IMR-90 (cell line): ENCODE results near the gene ZNF74. TPM values are rescaled to one million over a fixed set of nuclear protein-coding genes. Genes with fewer than 3 reads are reported as not detected.

Source experiments
- ATAC-seq: fragments of 200-7000 bp; cut with Tn5 transposase; 2 replicates; pipeline ENCODE4 v1.9.1; 2020; ENCODE audit warnings: low read depth, mild to moderate bottlenecking, moderate library complexity
- BruUV-seq: library from RNA; stranded (reverse); fragments of 400-500 nt; replicated peaks from 2 replicates; lab custom pipeline; 2021; lab: Mats Ljungman, UMichigan
- CTCF ChIA-PET: fragments of 300-600 bp; formaldehyde crosslinking; extraction: SDS; loops from one replicate; lab custom pipeline; 2021; ENCODE audit warnings: antibody characterized with exemption; lab: Yijun Ruan, JAX
- POLR2A ChIA-PET: fragments of 300-600 bp; sonication (Branson Sonifier 250); formaldehyde crosslinking; loops from one replicate; lab custom pipeline; 2022; ENCODE audit warnings: antibody characterized with exemption; ENCODE audit not compliant: unreplicated experiment; lab: Charles Lee
- DNase-seq: peaks from one replicate; pipeline ENCODE4 v3.0.0; 2013
- H2AFZ ChIP-seq: replicated peaks from 2 replicates; pipeline ENCODE3; 2013; ENCODE audit warnings: low read length, mild to moderate bottlenecking; ENCODE audit not compliant: poor library complexity
- H2AK5ac ChIP-seq: 2 replicates; pipeline ENCODE4 v1.6.1; 2013; ENCODE audit warnings: low read depth, low read length, inconsistent platforms
- H2AK9ac ChIP-seq: replicated peaks from 2 replicates; pipeline ENCODE3; 2013; ENCODE audit warnings: mild to moderate bottlenecking, low read depth, low read length, moderate library complexity; ENCODE audit not compliant: poor library complexity
- H2BK120ac ChIP-seq: 2 replicates; pipeline ENCODE4 v1.6.1; 2013; ENCODE audit warnings: low read depth, low read length, inconsistent platforms
- H2BK15ac ChIP-seq: 3 replicates; pipeline ENCODE4 v1.6.1; 2013; ENCODE audit warnings: low read depth, low read length, inconsistent platforms
- H2BK20ac ChIP-seq: 2 replicates; pipeline ENCODE4 v1.6.1; 2013; ENCODE audit warnings: low read depth, mild to moderate bottlenecking, inconsistent platforms, low read length, moderate library complexity
- H2BK5ac ChIP-seq: 2 replicates; pipeline ENCODE4 v1.6.1; 2013; ENCODE audit warnings: mild to moderate bottlenecking, low read depth, low read length, inconsistent platforms; ENCODE audit not compliant: poor library complexity, severe bottlenecking
- H3K14ac ChIP-seq: replicated peaks from 2 replicates; pipeline ENCODE4 v1.6.1; 2013; ENCODE audit warnings: low read depth, low read length, inconsistent platforms
- H3K18ac ChIP-seq: 2 replicates; pipeline ENCODE4 v1.6.1; 2013; ENCODE audit warnings: low read depth, low read length, control low read depth
- H3K23ac ChIP-seq: 2 replicates; pipeline ENCODE4 v1.6.1; 2013; ENCODE audit warnings: low read depth, low read length, inconsistent platforms
- H3K27ac ChIP-seq: 2 replicates; pipeline ENCODE4 v1.5.1; 2013; ENCODE audit warnings: mild to moderate bottlenecking, control low read depth, low read length; ENCODE audit not compliant: insufficient read depth
- H3K27me3 ChIP-seq: 2 replicates; pipeline ENCODE4 v1.6.1; 2013; ENCODE audit warnings: low read length; ENCODE audit not compliant: control insufficient read depth, insufficient read depth
- H3K36me3 ChIP-seq: 2 replicates; pipeline ENCODE4 v1.6.1; 2013; ENCODE audit warnings: low read length, mixed read lengths; ENCODE audit not compliant: control insufficient read depth, insufficient read depth
- H3K4ac ChIP-seq: 2 replicates; pipeline ENCODE4 v1.6.1; 2013; ENCODE audit warnings: low read depth, low read length, inconsistent platforms
- H3K4me1 ChIP-seq: 2 replicates; pipeline ENCODE4 v1.6.1; 2013; ENCODE audit warnings: low read length, mixed read lengths; ENCODE audit not compliant: control insufficient read depth, insufficient read depth
- H3K4me2 ChIP-seq: 2 replicates; pipeline ENCODE4 v1.6.1; 2013; ENCODE audit warnings: low read depth, mild to moderate bottlenecking, control low read depth, low read length, moderate library complexity
- H3K4me3 ChIP-seq: 2 replicates; pipeline ENCODE4 v1.5.1; 2013; ENCODE audit warnings: low read depth, mild to moderate bottlenecking, control low read depth, low read length, moderate library complexity; ENCODE audit not compliant: insufficient read depth
- H3K56ac ChIP-seq: 2 replicates; pipeline ENCODE4 v1.6.1; 2013; ENCODE audit warnings: low read length, inconsistent platforms; ENCODE audit not compliant: insufficient read depth; ENCODE audit errors: extremely low read depth
- H3K79me1 ChIP-seq, 2 experiments: 2 replicates each; pipeline ENCODE4 v1.6.1; 2013; ENCODE audit warnings: low read length in 2 of 2, inconsistent platforms in 1 of 2, low read depth in 1 of 2
- H3K9ac ChIP-seq: 2 replicates; pipeline ENCODE4 v1.6.1; 2013; ENCODE audit warnings: low read depth, low read length, control low read depth
- H3K9me1 ChIP-seq: 2 replicates; pipeline ENCODE4 v1.6.1; 2013; ENCODE audit warnings: low read length, inconsistent platforms; ENCODE audit not compliant: insufficient read depth
- H3K9me3 ChIP-seq: 2 replicates; pipeline ENCODE4 v1.6.1; 2013; ENCODE audit warnings: low read length; ENCODE audit not compliant: control insufficient read depth, insufficient read depth
- H4K20me1 ChIP-seq: 2 replicates; pipeline ENCODE4 v1.6.1; 2013; ENCODE audit warnings: low read length, inconsistent platforms; ENCODE audit not compliant: insufficient read depth
- H4K5ac ChIP-seq: 2 replicates; pipeline ENCODE4 v1.6.1; 2013; ENCODE audit warnings: mild to moderate bottlenecking, low read depth, low read length, control low read depth
- H4K8ac ChIP-seq, 2 experiments: 2 replicates each; pipeline ENCODE4 v1.6.1; 2013; ENCODE audit warnings: low read depth in 2 of 2, low read length in 2 of 2, control low read depth in 1 of 2, inconsistent platforms in 1 of 2
- H4K91ac ChIP-seq: 2 replicates; pipeline ENCODE4 v1.6.1; 2013; ENCODE audit warnings: low read depth, low read length, inconsistent platforms; ENCODE audit not compliant: insufficient read depth
- BHLHE40 ChIP-seq: fragments of 150-350 bp; IDR thresholded peaks from 2 replicates; pipeline ENCODE4 v1.6.1; 2016; ENCODE audit warnings: mild to moderate bottlenecking, low read depth, low read length
- CEBPB ChIP-seq: IDR thresholded peaks from 2 replicates; pipeline ENCODE4 v1.6.1; 2012; ENCODE audit warnings: low read depth, low read length, improper control_type of control experiment
- FOS ChIP-seq: fragments of 150-350 bp; IDR thresholded peaks from 2 replicates; pipeline ENCODE4 v1.6.1; 2016; ENCODE audit warnings: low read depth, low read length
- MAFK ChIP-seq: IDR thresholded peaks from 2 replicates; pipeline ENCODE4 v1.6.1; 2012; ENCODE audit warnings: low read depth, low read length, improper control_type of control experiment
- MAZ ChIP-seq: IDR thresholded peaks from 2 replicates; pipeline ENCODE4 v1.6.1; 2012; ENCODE audit warnings: low read depth, mild to moderate bottlenecking, low read length, improper control_type of control experiment, moderate library complexity, borderline replicate concordance
- RAD21 ChIP-seq: IDR thresholded peaks from 2 replicates; pipeline ENCODE4 v1.6.1; 2012; ENCODE audit warnings: low read length, improper control_type of control experiment
- RCOR1 ChIP-seq: IDR thresholded peaks from 2 replicates; pipeline ENCODE4 v1.6.1; 2012; ENCODE audit warnings: mild to moderate bottlenecking, low read length, improper control_type of control experiment; ENCODE audit not compliant: insufficient replicate concordance
- WGBS, 2 experiments: methylation state at CpG; one replicate each; pipeline versions ENCODE4 v1.1.5 to v1.1.7; 2013; ENCODE audit warnings: missing lambda C conversion rate in 2 of 2; ENCODE audit not compliant: insufficient read length in 1 of 2; ENCODE audit errors: extremely low coverage in 2 of 2; 5-methylcytosine and 5-hydroxymethylcytosine counted together
- dilution Hi-C: fragments of 300-500 bp; cut with HindIII; formaldehyde crosslinking; loops from one replicate; pipeline ENCODE4 v1.14.3; 2018; ENCODE audit warnings: low sequenced_read_pairs; ENCODE audit not compliant: unreplicated experiment
- in situ Hi-C: fragments of 300-500 bp; cut with MboI; formaldehyde crosslinking; loops from 3 replicates; pipeline ENCODE4 v1.14.3; 2019; ENCODE audit warnings: low sequenced_read_pairs, inconsistent platforms, mixed read lengths
- intact Hi-C: fragments of 100-400 bp; cut with micrococcal nuclease; formaldehyde crosslinking; loops from 2 replicates; pipeline ENCODE4 v1.10.0; 2022
- polyA plus RNA-seq, 3 experiments: library from polyadenylated mRNA; depleted of rRNA; stranded (reverse); fragments of >200 nt; gene quantifications; 2 replicates each; pipeline ENCODE4 v1.2.3, GENCODE V29; 2012; ENCODE audit warnings: low replicate concordance in 1 of 3
- total RNA-seq: library from RNA; depleted of rRNA; stranded (reverse); fragments of >200 nt; gene quantifications from 2 replicates; pipeline ENCODE4 v1.2.3, GENCODE V29; 2012
- TF ChIP-seq, protein P1 (sequence below): fragments of 150-350 bp; IDR thresholded peaks from 2 replicates; pipeline ENCODE4 v1.6.1; 2016; ENCODE audit warnings: low read depth, mild to moderate bottlenecking, low read length, moderate library complexity, borderline replicate concordance

ZNF74 gene
- total and polyA plus RNA-seq, 2 of the 4 experiments (the other 2 are of a cell fraction): 7.5 to 8.4 TPM

DNA sequence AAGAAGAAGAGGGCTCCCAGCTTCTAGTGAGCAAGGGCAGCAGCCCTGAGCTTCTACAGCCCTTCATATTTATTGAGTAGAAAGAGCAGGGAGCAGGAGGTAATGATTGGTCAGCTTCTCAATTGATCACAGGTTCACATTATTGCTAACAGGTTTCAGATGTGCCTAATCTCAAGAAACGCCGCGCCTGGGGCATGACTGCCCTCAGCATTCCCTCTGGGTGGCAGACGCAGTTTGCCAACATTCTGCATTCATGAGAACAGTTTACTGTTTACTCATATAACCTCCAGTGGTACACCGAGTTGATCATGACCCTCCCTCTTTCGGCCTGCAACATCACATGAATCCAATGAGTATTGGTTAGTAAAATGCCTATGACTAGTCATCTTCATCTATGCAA lies 4.7 kb upstream of the ZNF74 start:
- Histone ChIP-seq H4K8ac (no peak overlapping the region), H3K23ac (no peak overlapping the region), H3K9me3 (peaks cover 5% of the 10 kb centered on the region), H3K56ac (no peak overlapping the region), H4K91ac (no peak overlapping the region), H2AFZ (no peak overlapping the region), H2AK5ac (no peak overlapping the region), H2BK15ac (no peak overlapping the region), H2AK9ac (no peak overlapping the region), H3K4ac (no peak overlapping the region), H3K4me3 (no peak overlapping the region), H3K18ac (no peak overlapping the region), H2BK120ac (no peak overlapping the region), H3K27ac (no peak overlapping the region), H4K5ac (no peak overlapping the region), H3K4me1 (peaks cover 4% of the 10 kb centered on the region; the same call in 1 of the 2 replicates), H4K20me1 (no peaks in the 10 kb centered on the region), H2BK5ac (no peak overlapping the region), H3K36me3 (no peaks in the 10 kb centered on the region), H3K14ac (no peak overlapping the region), H3K9ac (no peak overlapping the region), H3K9me1 (peaks cover 9% of the 10 kb centered on the region), H3K4me2 (no peak overlapping the region), H3K79me1 (peaks cover 0 to 4% of the 10 kb centered on the region in 2 experiments; a peak in 2 of 4 replicates), H2BK20ac (no peak overlapping the region), H3K27me3 (peaks cover 2% of the 10 kb centered on the region; the same call in 1 of the 2 replicates)
- TF ChIP-seq MAFK: no peak
- no peak for TF ChIP-seq BHLHE40
- no peak for TF ChIP-seq CEBPB
- TF ChIP-seq FOS: no peak
- no peak for TF ChIP-seq RCOR1
- TF ChIP-seq RAD21: no peak
- TF ChIP-seq, protein P1, sequence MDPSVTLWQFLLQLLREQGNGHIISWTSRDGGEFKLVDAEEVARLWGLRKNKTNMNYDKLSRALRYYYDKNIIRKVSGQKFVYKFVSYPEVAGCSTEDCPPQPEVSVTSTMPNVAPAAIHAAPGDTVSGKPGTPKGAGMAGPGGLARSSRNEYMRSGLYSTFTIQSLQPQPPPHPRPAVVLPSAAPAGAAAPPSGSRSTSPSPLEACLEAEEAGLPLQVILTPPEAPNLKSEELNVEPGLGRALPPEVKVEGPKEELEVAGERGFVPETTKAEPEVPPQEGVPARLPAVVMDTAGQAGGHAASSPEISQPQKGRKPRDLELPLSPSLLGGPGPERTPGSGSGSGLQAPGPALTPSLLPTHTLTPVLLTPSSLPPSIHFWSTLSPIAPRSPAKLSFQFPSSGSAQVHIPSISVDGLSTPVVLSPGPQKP: no peak
- TF ChIP-seq MAZ: no peak
- CTCF ChIA-PET: no interaction called here
- ATAC-seq: no peak
- no CpG with 5 or more reads among the region's 6 CpGs for WGBS, 2 experiments
- intact Hi-C loops: no loop called here
- dilution Hi-C loops: no loop called here
- no peak for DNase-seq
- in situ Hi-C loops: no loop called here
- POLR2A ChIA-PET: no interaction called here
- BruUV-seq: no TSS peak
